22Rv1 (cell line): ENCODE data around the gene CDRT15.

Experiments
- ZFX ChIP-seq: fragments of 450-650 bp; IDR thresholded peaks from 2 replicates; pipeline ENCODE4 v1.6.1; 2017; ENCODE audit warnings: antibody characterized with exemption, borderline replicate concordance
- TF ChIP-seq, protein P1 (sequence below): fragments of 450-650 bp; IDR thresholded peaks from 2 replicates; pipeline ENCODE4 v1.5.1; 2017; ENCODE audit warnings: mild to moderate bottlenecking

- TF ChIP-seq, protein P1, sequence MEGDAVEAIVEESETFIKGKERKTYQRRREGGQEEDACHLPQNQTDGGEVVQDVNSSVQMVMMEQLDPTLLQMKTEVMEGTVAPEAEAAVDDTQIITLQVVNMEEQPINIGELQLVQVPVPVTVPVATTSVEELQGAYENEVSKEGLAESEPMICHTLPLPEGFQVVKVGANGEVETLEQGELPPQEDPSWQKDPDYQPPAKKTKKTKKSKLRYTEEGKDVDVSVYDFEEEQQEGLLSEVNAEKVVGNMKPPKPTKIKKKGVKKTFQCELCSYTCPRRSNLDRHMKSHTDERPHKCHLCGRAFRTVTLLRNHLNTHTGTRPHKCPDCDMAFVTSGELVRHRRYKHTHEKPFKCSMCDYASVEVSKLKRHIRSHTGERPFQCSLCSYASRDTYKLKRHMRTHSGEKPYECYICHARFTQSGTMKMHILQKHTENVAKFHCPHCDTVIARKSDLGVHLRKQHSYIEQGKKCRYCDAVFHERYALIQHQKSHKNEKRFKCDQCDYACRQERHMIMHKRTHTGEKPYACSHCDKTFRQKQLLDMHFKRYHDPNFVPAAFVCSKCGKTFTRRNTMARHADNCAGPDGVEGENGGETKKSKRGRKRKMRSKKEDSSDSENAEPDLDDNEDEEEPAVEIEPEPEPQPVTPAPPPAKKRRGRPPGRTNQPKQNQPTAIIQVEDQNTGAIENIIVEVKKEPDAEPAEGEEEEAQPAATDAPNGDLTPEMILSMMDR = no peak
- TF ChIP-seq ZFX = no peak
These were observed 38.6 kb downstream of the CDRT15 start for GRCh38 chr17:14198013-14198412.
